Measurements from ENCODE around the gene ITIH3.
A peak's percentile ranks its signal among the peaks of the same experiment; 100 is the strongest.

Gene ITIH3

DNA sequence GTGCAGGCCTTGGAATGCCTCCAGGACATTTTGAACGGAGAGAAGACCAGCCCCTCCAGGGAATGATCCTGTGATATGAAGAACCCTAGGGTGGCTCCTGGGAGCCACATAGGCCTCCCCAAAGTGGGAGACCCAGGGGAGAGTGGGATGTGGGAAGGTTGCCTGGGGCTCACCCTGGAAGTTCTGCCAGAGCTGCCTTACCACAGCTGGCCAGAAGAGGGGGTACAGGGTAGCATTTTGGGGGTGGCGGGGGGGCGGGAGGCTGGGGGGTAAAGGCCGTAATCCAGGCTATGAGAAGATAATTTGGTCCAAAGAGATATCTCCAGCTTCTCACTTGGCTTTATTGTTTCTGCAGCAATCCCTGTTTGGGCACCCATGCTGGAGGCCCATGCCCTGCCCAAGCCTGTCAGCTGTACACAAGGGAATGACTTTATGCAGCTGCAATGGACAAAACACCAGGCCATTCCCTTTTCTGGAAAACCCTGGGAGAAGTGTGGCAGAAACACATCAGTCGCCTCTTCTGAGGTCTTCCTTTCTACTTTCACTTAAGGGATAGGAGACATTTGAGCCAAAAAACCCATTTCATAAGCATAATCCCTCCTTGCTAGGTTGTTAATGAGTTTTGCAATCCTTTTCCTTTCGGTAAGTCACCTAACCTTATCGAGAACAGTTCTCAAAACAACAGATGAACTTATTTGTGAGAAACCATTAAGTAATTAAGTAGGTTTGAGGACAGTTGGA, 51.3 kb downstream of the ITIH3 start:
- no peak for DNase-seq (ENCODE audit: low spot score)

DNA sequence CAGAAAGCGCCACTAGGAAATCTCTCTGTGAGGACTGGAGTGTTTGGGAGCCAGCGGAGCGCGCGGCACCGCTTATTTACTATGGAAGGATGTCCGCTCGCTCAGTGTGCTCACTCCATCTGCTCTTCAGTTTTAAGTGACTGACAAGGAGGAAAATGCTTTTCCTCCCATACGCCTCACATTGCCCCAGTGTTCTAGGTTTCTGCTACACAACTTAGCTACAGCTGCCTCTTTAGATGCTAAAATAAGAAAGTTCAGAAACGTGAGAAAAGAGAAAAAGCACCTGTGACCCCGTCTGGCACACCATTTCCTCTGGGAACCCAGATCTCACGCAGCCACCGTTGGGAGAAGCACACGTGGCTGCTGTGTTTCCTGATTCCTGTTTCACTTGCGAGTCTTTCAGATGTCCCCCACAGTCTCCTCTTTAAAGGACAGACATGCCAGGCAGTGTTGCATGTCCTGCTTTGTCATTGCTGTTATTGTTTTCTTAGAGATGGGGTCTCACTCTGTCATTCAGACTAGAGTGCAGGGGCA, 51.9 kb downstream of the ITIH3 start:
- no peak for DNase-seq (ENCODE audit: low spot score)

- no peak for DNase-seq (ENCODE audit: low spot score)
These were observed 52.6 kb downstream of the ITIH3 start for GRCh38 chr3:52847241-52847640.

- DNase-seq (ENCODE audit: low spot score) = no peak
These were observed 53.1 kb downstream of the ITIH3 start for GRCh38 chr3:52847726-52848125.

GRCh38 chr3:52848617-52849016, 54.0 kb downstream of the ITIH3 start:
- DNase-seq (ENCODE audit: low spot score) = no peak

DNA sequence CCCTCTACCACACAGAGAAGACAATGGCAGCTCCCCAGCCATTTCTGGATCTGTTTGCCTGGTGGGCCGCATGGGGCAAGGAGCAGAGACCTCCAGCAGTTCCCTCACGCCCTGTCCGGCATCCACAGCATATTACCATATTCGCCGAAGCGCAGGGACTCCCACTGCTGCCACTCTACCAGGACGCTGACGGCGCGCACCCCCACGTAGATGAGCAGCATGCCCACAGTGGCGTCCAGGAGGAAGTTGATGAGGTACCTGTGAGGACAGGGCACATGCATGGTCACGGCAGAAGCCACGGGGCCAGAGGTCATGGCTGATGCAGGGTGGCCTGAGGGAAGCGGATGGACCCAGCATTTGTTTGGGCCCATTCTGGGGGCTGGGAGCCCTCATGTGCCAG, 55.1 kb downstream of the ITIH3 start:
- DNase-seq (ENCODE audit: low spot score) = no peak

- DNase-seq (ENCODE audit: low spot score) = peak; percentile 31
These were observed 56.8 kb downstream of the ITIH3 start for GRCh38 chr3:52851348-52851747.

- no peak for DNase-seq (ENCODE audit: low spot score)
These were observed 57.8 kb downstream of the ITIH3 start for GRCh38 chr3:52852419-52852818.

GRCh38 chr3:52854013-52854412, 59.4 kb downstream of the ITIH3 start:
- no peak for DNase-seq (ENCODE audit: low spot score)

- no peak for DNase-seq (ENCODE audit: low spot score)
These were observed 62.1 kb downstream of the ITIH3 start for GRCh38 chr3:52856666-52857065.

DNA sequence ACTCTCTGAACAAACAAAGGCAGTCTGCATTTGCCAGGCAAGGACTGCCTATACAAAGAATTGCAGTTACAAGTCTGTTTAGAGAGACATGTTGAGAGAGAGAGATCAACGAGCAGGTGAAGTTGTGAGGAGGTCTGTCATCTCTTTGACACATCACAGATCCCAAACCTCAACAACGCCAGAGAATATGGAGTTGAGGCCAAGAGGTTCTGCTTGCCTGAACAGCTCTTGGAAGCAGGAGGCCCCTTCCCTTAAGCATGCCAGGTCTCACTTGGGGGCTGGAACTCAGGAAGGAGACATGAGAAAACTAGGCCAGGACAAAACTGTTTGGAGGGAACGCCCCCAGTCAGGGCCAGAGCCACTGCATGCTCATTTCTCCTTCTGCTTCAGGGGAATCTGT, 62.5 kb downstream of the ITIH3 start:
- DNase-seq (ENCODE audit: low spot score) = no peak

- no peak for DNase-seq (ENCODE audit: low spot score)
These were observed 63.3 kb downstream of the ITIH3 start for GRCh38 chr3:52857864-52858263.

Measured in pons (tissue), 1 donor.